ENCODE data around the gene PADI2. TPM values are rescaled to one million over a fixed set of nuclear protein-coding genes. Genes with fewer than 3 reads are reported as not detected.
A peak's percentile ranks its signal among the peaks of the same experiment; 100 is the strongest.

The PADI2 gene
- polyA plus RNA-seq (ENCODE audit: insufficient read length), result 147 TPM

DNA sequence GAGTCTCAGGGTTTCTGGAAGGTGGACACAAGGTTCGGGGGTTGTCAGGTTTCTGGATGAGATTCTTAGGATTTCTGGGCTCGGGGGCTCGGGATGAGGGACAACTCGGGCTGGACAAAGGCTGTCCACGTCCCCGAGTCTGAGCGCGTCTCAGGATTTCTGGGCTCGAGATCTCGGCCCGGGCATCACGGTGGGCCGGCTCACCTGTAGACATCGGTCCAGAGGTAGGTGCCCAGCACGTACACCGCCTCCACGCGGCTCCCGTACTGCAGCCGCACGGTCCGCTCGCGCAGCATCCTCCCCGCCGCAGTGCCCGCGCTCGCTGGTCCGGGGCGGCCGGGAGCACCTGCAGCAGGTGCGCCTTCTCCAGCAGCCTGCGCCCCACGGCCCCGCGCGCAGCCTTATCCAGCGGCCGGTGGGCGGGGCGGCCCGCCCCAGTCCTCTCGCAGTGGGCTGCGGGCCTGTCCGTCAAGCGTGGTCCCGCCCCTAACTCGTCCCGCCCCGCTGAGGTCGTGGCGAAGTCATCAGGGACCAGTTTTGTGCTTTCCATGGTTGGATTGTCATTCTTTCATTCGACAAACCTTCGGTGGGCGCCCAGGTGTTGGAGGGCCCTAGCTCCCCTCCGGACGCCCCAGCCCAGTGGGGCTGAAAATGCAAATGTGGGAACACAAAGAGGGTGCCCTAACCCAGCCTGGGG lies at the start of gene PADI2:
PADI2 (minus strand) TSS at position 376 of the 697 bp plus-strand sequence; CDS start at position 296, 80 bp downstream.
- DNase-seq, result peak; percentile 38

DNA sequence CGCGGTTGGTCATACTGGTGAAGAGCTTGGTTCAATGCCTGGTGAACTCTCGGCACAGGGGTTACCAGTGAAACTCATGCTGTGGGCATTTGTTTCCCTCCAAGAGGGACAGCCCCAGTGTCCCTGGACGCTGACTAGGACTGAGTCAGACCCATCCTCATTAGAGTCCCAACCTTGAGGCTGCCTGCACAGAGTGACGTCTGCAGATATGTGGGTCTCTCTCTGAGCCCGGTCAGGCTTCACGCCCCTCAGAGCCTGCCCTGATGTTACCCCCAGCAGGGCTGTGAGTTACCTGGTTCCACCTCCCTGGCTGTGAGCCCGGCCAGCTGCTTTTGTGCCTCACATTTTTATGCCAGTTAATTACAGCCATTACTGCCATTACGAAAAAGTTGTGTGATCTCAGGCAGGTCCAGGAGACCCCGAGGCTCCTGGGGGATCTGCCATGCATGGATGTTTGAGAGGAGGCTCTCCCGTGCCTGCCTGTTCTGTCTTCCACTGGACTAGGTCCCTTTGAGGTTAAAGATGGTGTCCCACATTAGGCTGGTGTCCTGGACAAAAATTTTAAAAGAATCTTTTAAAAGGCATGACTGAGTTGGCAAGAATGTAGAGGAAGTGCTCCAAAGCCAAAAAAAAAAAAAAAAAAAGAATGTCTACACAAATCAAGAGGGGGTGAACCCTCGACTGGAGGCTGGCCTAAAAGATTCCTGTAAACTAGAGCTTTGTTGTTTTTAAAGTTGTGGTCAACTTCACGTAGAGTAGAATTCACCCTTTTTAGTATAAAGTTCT lies 49.0 kb upstream of the PADI2 start:
- DNase-seq, result no peak

DNA sequence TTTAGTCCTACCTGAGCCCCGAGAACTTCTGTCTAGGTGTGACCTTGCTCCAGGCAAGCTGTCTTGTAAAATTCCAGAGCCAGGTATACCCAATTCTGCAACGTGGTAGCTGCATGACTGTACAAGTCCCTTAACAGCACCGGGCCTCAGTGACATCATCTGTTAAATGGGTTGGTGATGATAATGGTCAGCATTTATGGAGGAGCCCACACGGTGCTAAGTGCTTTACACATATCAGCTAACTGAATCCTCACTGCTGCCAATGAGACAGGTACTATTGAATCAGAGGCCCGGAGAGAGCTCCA lies 48.5 kb upstream of the PADI2 start:
- DNase-seq, result no peak

DNA sequence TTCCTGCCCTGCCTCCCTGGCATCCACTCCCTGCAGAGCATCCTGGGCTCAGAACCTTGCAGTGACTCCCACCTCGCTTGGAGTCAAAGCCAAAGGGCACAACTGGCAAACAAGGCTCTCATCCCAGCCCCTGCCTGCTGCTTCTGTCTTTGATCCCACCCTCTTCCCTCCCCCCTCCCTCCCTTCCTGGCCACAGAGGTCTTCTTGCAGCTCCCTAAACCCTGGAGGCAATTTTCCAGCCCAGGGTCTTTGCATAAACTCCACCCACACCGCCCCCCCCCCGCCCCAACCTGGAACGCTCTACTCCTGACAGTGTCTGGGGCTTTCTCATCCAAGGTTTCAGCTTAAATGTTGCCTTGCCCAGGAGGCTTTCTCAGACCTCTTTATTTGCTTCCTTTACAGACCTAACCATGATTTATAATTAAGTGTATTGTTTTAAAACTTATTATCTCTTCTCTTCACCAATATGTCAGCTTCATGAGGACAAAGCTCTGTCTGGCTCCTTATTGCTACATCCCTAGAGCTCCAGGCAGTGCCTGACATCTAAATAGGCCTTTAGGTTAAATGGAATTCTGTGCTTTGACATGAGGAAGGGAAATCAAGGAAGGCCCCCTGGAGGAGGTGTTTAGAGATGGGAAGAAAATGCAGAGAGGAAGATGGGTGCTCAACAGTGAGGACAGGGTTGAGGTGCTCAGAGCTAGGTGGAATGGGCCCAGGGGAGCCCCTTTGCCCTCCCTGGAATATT lies 48.0 kb upstream of the PADI2 start:
- DNase-seq, result no peak

DNA sequence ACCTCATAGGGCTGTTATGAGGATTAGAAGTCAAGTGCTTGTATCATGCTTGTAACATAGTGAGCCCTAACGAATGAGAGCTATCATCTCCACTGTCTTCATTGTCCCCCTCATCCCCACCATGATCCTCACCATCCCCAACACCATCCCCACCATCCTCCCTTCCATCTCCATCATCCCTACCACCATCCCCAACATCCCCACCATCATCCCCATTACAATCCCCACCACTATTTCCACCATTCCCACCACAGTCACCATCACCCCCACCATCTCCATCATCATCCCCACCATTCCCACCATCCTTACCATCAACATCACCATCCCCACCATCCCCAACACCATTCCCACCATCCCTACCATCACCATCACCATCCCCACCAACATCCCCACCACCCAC lies 46.6 kb upstream of the PADI2 start:
- DNase-seq, result no peak

DNA sequence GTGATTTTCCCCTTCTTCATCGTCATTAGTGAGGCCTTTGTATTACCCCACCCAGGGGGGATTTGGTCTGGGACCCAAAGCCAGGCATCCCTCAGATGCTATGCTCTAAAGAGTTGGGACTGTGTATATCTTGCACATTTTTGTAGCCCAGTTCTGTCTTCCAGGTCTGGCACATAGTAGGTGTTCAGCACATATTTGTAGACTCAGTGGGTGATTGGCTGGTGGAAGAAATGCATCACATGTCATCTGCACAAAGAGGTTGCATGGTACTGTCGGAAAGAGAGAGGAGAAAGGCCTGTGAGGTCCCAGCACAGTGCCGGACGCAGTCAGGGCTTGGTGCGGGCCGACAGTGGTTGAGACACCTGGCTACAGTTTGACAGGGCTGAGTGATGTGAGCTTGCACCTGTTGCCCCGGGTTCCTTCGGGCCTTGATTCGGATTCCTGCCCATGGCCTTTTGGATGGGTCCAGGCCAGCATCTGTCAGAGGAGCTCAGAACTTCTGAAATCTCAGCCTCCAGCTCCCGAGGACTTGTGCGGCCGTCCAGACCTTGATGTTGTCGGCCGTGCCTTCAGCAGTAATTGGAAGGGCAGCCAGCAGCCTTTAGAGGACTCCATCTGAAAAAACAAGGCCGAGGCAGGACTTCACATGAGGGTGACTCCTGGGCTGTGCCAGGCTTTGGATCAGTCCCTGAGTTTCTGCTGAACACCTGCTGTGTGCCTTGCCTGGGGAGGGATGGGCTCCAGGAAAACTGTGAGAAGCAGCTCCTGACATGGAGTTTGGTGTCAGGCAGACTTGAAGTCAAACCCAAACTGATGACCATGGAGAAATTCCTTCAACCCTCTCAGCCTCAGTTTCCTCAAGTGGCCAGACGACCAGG lies 44.8 kb upstream of the PADI2 start:
- DNase-seq, result no peak

DNA sequence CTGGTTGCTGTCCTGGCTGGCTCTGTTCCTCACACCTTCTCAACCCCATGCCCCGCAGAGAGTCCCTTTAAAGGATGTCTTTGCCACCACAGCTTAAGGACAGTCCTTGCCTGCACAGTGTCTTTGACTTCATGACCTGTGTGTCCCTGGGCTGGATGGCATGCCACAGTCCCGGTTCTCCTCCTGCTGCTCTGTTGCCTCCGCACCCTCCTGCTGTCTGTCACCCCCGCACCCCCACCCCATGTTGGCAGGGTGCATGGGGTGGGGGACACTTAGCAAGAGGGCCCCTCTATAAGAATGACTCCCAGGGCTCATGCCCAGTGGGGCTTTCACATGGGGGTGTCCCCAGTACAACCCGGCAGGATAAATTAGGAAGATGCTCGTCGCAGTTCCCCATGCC lies 44.1 kb upstream of the PADI2 start:
- no peak for DNase-seq

DNA sequence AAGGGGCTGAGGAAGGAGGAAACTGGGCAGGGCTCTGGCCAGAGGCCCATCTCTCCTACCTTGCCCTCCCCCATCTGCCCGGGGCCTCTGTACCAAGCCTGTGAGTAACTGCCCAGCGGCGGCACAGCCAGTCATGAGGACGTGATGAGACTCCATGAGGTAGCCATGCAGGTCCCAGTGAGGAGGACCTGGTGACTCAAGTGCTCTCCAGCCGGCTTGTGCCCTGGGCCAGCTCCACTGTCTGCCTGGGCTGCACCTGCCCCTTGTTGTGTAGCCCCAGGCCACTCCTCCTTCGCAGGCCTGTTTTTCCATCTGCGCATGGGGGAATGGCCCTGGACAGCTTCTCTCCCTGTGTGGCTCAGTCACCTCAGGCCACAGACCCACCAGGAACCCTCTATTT lies 43.7 kb upstream of the PADI2 start:
- no peak for DNase-seq

DNA sequence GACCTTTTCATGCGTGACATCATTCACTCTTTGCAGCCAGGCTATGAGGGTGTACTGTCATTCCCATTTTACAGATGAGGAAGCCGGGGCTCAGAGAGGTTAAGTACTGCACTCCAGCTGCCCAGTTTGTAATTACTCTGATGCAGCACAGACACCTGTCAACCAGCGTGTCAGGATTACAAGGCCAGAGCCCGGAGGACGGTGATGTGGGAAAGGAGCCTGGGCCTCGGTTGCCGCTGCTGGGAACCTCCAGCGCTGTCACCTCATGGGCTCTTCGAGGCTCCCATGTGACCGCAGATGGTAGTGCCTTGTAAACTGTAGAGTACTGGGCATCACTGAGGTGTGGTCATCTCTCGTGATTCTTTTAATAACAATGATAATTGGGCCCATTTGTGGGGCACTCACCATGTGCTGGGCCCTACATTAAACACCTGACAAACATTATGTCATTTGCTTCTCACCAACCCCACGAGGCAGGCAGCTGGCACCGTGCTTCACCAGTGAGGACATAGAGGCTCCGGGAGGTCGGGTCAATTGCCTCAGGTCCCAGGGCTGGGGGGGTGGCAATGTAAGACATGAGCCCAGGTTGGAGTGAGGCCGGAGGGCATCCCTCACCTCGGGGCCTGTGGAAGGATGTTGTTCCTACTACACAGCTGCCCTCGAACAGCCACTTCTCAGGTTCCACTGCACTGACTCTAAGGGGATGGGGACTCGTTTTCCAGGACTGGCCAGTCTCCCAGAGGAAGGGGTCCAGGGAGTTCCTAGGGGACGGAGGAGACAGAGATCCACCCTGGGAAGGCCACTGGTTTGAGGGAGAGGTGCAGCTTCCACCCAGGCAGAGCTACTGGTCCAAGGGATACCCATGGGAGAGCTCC lies 42.9 kb upstream of the PADI2 start:
- DNase-seq, result no peak

DNA sequence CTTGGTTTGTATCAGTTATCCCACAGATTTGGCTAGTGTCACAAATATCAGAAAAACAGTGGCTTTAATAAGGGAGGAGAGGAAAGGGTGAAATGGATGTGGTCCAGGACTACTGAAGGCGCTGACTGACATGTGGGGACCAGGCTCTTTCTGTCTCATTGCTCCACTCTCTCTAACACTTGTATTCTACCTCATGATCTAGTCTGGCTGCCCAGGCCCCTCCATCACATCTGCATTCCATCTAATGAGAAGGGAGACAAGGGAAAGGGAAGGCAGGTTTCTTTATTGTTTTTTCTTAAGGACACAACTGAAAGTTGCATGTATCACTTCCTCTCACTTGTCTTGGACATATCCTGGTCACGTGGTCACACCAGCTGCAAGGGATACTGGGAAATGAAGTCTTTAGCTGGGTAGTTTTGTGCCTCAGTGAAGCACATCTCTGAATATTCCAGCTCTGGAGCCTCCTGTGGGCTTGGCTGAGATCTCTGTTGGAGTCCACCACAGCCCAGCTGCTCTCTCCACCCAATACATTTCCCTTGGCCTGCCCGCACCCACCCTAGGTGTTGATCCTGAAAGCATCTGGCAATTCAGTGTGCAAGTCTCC lies 42.0 kb upstream of the PADI2 start:
- no peak for DNase-seq

DNA sequence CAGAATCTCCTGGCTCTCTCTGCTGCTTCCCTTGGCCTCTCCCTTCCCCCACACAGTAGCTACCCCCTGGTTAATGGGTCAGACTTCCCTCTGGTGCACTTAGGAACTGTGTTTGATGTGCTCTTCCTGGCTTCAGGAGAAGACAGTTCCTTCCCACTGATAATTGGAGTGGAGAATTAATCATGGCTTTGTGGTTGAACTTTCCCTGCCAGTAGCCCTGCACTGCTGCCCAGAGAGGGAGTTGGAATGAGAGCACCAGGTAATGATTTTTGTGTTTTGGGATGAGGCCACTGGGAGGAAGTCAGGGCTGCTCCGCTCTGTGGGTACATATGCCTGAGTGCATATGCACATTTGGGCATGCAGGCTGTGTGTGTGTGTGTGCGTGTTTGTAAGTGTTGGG lies 39.7 kb upstream of the PADI2 start:
- DNase-seq, result no peak

DNA sequence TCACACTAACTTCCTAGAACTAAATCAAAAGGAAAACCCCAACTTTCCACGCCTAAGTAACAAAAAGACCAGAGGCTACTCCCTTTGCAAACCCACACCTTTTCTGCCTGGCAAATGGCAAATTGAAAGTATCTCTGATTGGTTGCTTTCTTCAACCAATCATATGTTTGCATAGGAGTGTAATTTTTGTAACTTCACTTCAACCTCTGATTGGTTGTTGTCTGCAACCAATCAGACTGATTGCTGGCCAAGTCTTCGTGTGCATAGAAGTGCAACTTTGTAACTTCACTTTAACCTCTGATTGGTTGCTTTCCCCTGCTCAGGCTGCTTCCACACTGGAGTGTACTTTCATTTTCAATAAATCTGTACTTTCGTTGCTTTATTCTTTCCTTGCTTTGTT lies 36.9 kb upstream of the PADI2 start:
- DNase-seq, result no peak

DNA sequence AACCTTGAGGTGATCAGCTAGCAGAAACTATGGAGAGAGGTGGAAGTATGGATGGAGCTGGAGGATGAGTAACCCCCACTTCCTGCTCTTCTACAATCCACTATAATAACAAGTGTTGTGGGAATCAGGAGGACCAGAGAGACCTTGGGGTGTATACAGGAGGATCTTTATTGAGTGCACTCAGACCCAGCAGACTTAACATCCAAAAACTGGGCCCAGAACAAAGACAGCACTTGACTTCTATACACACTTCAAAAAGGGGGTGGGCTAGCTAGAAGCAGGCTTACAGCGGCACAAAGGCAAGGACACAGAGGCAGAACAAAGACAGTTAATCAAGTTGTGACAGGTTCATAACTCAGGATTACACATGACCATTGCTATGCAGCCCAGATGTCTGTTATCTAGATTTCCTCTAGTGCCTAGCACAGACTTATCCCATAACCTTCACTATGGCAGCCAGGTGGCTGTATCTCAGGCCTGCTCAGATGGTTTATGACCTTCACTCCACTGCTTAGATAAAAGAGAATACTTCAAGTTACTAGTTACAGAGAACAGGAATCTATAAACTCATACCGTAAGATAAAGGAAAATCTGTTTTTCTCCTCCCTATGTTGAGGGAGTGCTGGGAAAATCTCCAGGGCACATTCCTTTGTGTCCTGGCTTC lies 36.1 kb upstream of the PADI2 start:
- DNase-seq, result no peak

DNA sequence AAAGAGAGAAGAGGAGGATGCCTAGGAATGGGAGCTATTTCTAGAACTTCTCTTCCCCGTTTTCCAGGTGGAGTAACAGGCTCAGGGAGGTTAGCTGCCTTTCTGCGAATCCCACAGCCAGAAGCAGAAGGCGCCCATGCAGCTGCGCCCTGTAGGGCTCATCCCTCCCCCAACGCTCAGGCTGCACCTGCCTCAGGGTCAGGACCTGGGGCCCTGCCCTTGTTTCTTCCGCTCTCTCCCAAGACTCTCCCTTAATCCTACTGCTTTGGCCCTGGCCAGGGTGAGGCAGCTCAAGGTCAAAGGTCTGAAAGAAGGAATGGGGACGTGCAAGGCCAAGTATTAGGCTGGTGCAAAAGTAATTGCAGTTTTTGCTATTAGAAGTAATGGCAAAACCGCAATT lies 30.5 kb upstream of the PADI2 start:
- no peak for DNase-seq

DNA sequence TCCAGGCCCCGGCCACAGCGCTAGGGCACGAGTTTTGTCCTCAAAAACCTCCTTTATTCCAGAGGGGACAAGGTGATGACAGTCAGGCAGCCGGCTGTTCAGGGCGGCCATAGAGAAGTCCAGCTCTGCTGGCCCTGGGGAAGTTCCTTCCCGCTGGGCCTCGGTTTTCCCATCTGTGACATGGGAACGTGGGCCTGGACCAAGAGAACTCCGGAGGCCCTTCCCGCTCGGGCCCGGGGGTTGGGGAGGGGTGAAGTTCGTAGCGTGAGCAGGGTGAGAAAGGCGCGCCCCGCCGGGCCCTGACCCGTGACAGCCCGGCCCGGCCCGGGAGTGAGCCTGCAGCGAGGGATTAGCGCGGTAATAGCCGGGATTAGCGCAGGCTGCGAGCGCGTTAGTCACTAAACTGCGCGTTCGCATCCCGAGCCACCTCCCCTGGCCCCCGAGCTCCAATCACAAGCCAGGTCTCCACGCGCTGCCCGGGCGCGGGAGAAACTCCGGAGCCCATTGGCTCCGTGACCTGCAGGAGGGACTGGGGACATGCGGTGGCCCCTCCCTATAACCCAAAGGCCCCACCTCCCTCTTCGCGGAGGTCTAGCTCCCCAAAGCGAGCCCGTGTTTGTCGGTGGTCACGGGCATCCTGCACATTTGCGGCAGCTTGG lies 29.8 kb upstream of the PADI2 start:
- DNase-seq, result no peak

DNA sequence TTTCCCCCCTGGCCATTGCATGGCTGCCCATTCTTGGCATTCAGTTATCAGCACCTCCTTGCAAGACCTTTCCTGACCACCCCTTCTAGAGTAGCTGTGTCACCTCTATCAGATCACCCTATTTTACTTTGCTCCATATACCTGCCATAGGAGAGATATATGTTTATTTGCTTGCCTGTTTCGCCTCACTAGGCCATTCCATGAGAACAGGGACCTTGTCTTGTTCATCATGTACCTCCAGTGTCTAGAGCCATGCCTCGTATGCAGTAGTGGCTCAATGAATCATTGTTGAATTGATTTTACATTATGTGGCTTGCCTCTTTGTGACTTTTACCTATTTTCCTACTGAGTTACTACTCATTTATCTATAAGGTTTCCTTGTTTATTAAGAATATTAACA lies 26.4 kb upstream of the PADI2 start:
- DNase-seq, result no peak

DNA sequence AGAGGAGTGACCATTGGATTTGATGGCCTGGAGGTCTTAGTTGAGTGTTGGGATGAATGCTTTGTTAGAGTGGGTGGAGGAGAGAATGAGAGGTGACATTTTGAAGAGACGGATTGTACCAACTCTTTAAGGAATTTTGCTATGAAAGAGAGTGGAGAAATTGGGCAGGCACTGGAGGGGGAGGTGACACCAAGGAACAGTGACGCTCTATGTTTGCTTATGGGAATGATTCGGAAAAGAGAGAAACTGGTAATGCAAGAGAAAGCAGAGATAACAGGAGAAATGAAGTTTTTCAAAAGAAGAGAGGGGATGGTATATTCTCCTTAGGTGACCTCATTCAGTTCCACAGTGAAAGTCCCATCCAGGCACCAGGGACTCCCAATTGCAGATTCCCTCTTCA lies 24.5 kb upstream of the PADI2 start:
- DNase-seq, result no peak

DNA sequence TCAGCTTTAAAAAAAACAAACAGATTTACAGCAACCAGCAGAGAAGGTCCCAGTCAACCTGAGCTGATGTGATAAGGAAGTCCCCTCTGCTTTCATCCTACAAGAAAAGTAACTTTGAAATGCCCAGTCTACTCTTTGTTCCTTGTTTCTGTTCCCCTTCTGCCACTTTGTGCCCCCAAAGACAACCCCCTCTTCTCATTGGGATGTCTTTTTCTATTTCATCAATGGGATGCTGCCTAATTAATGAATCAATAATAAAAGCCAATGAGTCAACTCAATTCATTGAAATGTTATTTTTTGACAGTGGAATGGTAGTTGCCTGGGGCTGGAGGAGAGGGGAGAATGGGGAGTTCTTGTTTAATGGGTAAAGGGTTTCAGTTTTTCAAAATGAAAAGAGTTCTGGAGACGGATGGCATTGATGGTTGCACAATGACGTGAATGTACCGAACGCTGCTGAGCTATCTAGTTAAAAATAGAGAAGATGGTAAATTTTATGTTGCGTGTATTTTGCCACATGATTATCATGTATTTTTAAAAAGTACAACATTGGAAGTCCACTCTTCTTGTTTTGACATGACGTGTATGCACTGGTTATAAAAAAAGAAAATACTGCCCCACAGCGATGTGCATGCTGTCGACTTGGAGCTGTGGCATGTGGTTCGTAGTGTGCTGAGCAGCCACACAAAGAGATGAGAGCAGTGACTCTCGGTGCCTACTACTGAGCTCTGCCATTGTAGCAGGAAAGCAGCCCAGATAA lies 22.4 kb upstream of the PADI2 start:
- no peak for DNase-seq

DNA sequence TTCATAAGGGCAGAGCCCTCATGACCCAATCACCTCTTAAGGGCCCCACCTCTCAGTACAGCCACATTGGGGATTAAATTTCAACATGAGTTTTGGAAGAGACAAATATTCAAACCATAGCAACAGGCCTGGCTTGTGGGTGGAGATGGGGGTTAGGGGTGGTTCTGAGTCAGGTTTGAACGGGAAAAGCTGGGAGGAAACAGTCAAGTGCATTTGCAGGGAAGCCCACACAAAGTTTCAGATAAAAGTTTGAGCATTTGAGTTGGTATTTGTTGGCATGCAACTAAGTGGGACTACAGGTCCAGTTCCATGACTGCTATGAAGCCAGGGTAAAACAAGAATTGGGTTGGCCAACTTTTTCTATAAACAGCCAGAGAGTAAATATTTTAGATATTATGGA lies 21.0 kb upstream of the PADI2 start:
- DNase-seq, result no peak
